SHP77 treated with DMSO at 0.1 percent for 48 hours (cell line): ENCODE measurements around the gene TCF4.

ENCODE experiments used
- DNase-seq: peaks from one replicate; lab custom pipeline; 2025; lab: John Stamatoyannopoulos, UW

The TCF4 gene

DNA sequence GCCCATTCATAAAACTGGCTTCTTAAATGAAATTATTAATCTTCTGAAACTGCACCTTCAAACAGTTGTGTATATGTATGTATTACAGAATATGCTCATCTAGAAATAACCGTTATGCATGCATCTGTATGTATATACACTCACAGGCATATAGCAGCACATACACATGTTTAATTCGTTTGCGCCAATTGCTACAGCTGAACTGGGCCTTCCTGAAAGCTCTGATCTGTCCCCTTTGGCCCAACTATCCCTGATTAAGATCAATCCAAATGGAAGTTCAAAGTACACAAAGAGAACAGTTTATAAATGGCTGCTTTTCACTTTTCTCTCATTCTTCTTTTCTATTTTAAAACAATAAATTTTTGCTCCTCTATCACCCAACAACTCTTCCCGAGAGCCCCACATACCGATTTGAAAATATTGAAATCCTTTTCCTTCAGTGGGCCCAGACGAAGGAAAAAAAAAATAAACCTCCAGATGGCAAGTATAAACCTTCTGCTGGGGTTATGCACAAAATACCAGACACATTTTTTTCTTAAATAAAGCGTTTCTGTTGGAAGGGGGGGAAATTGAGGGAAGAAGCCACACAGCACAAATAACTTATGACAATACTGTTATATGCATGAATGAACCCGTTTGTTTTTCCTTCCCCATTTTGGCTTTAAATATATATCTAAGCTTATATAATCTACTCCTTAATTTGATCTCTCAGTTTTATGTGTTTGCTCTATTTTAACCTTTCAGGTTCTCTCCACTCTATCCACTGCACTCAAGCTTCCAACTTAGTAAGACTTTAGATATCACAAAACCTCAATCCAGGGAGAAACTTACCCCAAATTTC lies 267.3 kb downstream of the TCF4 start:
- no peak for DNase-seq

DNA sequence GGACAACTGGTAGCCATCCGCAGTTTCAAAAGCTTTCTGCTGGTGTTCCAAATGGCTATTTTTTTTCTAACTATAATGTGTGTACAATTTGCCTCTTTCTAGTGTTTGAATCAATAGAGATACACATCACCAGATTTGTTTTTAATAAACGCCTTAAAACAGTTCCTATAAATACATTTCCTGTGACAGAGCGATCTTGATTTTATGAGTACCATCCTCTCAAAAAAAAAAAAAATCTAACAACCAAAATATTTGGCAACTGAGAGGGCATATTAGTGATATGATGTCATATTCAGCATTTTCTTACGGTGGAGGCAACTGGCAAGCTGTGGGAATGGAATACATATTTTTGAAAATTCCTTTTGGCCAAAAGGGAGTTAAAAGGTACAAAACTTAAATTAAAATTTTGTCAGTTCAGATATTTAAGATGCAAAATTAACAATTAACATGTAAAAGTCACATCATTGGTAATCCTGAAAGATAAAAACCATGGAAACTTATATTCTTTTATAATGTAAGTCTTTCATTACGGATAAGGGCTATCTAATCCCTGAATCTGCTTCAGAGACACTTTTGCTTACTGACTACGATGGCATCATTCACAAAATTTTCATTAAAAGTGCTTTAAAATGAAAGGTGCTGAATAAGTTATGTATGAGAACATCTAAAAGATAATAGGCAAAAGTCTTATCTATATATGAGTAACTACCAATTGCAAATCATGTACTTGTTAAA lies 268.4 kb downstream of the TCF4 start:
- DNase-seq, result no peak

GRCh38 chr18:55318951-55319441 lies 269.0 kb downstream of the TCF4 start:
- DNase-seq, result no peak

GRCh38 chr18:55317864-55318263 lies 270.1 kb downstream of the TCF4 start:
- DNase-seq, result no peak

DNA sequence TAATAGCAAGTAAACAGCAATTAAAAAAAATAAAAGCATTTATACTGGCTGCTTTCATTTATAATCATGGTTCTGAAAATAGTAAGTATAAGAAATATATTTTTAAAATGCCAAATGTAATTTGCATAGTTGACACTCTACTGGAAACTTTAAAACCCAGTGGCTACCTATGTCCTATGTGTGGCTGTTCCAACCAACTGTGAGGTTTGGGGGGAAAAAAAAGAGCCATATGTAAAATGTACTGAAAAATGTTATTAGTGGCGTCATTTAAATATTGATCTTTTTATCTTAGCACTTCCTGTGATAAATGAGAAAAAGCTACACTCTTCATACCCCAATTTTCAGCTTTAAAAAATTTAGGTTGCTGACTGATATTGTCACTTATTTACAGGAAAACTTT lies 270.7 kb downstream of the TCF4 start:
- DNase-seq, result no peak

- DNase-seq, result no peak
These were observed 271.4 kb downstream of the TCF4 start for GRCh38 chr18:55316486-55317184.

DNA sequence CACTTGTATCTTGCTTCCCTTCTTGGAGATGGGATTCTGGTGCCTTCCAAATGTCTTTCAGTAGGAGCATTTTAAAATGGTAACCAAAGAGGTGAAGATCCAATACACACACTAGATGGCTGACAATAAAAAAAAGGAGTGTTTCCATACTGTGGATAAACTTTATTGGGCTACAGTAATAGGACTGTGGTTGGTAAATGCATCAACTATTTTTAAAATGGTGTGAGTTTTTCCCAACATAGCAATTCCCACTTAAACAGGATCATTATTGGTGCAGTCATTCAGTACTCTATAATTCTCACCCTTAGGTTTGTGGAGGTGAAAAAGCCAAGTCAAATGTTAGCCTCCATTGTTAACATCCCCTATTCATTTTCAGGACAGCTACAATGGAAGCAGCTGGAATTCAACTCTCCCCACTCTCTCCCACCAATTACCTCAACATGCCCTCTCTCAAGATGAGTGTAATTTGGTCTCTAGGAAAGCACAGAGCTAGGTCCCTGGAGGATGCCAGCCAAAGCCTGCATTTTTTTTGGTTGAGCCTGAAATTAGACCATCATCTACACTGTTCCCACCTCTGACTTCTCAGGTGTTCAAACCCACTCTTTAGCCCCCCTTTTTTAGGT lies 273.3 kb downstream of the TCF4 start:
- DNase-seq, result no peak

- no peak for DNase-seq
These were observed 274.0 kb downstream of the TCF4 start for GRCh38 chr18:55314031-55314430.

- DNase-seq, result no peak
These were observed 277.1 kb downstream of the TCF4 start for GRCh38 chr18:55310863-55311262.

- no peak for DNase-seq
These were observed 277.8 kb downstream of the TCF4 start for GRCh38 chr18:55310044-55310676.

DNA sequence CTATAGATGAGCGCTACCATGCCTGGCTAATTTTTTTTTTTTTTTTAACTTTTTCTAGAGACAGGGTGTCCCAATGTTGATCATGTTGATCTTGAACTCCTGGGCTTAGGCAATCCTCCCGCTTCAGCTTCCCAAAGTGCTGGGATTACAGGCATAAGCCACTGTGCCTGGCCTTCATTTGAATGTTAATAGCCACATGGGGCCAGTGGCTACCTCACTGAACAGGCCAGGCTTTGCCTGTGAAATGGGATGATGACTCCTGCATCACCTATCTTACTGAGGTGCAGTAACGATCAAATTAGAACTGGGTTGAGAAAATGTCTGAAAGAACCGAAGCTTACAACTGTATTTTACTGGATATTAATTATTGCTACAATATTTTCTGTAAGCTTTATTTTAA lies 278.7 kb downstream of the TCF4 start:
- DNase-seq, result no peak

DNA sequence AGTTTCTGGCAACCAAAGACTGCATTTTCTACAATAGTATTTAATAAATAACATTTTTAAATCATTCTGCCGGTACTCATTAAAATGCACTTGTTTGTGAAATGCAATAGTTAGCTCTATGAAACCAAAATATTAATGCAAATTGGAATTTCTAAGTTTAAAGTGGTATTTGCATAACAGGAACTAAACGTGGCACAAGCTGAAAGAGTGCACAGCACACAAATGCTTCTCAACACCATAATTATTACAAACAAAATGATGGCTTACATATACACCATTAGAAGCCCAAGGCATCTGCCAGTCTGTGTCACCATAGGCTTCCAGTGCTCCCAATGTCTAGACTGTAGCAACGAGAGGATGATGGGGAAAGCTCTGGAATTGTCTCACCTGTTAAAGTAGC lies 280.5 kb downstream of the TCF4 start:
- no peak for DNase-seq

DNA sequence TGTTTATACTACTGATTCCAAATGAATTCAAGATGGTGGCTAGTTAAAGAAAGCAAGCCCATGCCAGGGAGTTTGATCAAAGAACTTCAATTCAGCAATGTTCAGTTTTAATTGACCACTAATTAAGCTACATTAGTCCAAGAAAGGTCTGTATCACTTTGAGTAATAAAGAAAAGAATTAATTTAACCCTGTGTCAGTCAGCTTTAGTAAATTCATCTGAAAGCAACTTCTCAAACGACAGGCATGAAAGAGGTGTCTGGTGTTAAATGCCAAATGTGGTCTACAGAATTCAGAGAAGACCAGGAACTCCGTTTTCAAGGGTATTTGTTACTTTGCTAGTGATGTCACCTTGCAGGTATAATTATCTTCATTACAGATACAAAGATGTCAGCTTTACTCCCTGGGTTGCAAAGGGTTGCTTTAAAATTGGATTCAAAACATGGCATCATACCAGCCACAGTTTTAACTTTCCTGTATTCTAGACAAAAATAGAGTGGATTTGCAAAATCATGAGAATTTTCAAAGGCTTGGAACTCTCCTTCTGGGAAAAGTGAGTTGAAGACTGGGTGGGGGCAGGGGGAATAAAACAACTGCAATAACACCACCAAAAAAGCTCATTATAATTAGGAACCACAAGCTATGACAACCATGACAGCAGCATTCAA lies 281.5 kb downstream of the TCF4 start:
- no peak for DNase-seq

- DNase-seq, result no peak
These were observed 285.7 kb downstream of the TCF4 start for GRCh38 chr18:55302167-55302833.

- DNase-seq, result no peak
These were observed 286.2 kb downstream of the TCF4 start for GRCh38 chr18:55301824-55302166.

- DNase-seq, result no peak
These were observed 287.0 kb downstream of the TCF4 start for GRCh38 chr18:55300936-55301531.

DNA sequence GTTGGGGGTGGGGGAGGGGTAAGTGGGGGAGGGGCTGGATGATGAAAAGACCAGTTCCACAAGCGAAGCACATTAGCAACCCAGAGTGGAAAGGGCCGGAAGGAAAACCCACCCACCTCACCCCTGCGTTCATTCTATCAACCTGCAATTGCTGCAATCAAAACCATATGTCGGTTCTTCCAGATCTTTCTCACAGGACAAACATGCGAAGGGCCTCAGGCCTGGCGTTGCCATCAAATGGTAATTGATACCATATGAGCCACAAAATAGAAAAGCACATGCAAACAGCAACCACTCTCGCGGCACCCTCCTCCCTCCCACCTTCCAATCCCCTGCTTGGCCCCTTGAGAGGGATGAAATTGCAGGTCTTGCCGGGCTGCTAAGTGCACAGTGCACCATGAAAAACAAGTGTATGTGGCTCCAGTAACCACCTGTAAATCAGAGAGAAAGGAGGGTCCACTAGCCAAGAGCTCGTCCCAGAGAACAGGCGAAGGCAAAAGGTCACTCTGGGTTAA lies 287.5 kb downstream of the TCF4 start:
- DNase-seq, result no peak

DNA sequence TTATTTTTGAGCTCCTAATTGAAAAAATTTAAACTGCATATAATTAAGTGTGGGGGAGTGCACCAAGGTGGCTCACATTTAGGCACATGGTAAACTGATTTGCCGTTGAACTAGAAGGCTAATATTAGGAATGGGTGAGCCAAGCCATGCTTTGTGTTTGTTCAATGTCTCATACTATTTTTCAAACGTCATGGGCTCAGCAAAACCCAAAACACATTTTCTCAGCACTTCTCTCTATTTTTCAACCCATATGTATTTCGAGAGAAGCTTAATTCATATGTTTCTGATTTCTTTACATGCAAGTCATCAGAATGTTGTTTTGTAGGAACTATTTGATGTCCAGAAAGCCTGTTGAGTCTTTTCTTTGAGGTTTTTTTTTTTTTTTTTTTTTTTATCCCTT lies 291.2 kb downstream of the TCF4 start:
- DNase-seq, result no peak

DNA sequence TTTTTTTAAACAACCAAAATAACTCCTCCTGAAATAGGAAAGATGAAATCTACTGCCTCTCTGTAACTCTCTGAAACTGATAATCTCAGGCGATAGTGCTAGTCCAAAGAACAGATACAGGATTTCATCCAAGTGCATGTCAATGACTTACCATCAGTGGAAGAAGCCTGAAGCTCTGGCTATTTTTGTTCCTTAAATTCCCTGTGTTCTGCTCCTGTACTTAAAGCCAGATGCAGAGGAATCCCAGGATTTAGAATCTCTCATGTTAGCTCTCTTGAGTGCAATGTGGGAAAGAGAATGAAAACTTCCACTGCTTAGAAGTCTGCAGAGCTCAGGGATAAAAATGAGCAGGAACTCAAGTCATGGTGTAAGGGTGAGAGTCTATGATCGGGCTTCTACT lies 291.9 kb downstream of the TCF4 start:
- no peak for DNase-seq

DNA sequence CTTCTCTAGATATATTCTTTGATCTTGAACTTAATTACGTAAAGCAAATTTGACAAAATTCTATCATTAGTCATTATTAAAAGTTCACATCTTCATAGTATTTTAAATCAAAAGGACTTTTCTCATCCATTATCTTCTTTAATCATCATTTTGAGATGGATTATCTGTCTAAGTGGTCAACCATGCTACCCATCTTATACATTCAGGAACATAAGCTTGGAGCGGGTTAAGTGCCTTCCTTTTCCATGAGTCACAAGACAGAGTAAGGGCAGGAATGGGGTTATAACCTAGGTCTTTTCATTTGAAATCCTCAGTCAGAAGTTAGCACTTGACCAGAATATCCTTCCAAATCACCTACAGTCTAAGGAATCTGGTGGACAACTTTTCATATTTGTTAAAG lies 297.1 kb downstream of the TCF4 start:
- no peak for DNase-seq
